Measurements from ENCODE around the gene EN2.

EN2 gene

DNA sequence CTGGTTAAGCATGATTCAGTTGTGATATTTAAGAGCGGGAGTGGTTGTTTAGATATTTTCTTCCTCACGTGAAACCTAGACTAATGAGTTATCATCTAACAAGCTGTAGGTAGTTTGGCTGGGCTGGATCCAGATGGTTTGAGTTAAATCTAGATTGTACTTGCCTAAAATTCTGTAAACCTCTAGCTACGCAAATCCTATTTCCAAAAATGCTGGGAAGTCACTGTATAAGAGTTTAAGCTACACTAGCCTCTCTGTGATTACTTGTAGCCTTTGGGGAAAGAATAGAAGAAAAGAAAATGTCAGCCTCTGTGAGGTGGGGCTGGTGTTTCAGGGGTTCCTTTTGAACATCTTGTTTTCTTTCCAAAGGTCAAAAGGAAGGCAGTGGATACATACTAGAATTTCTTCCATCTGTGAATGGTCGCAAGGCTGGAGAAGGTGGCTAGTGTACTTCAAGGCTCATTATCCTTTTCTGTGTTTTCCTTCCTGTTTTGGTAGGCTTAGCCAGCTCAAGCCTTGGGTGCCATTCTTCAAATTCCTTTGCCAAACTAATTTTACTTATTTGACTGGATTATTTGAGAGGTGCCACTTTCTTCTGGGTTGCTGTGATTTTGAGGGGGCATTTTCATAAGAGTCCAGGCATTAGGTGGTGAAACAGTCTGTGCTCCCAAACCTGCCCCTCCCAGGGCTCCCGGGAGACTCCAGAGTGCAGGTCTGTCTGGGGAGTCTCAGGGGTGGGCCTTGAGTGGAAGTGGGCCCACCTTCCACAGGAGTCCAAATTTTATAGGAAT, 5.2 kb upstream of the EN2 start:
- Histone ChIP-seq H3K27me3 (ENCODE audit: control insufficient read depth, insufficient read depth, low read length) (peaks cover 98% of the 10 kb centered on the region), H3K9ac (ENCODE audit: low read depth, low read length) (no peak overlapping the region), H3K9me3 (ENCODE audit: control insufficient read depth, insufficient read depth, low read length) (no peaks in the 10 kb centered on the region), H3K27ac (ENCODE audit: low read depth, low read length) (no peak overlapping the region), H3K4me3 (ENCODE audit: low read depth, low read length) (no peak overlapping the region), H3K36me3 (ENCODE audit: control insufficient read depth, insufficient read depth, low read length) (no peaks in the 10 kb centered on the region), H3K4me1 (ENCODE audit: control insufficient read depth, insufficient read depth, low read length) (peaks cover 20% of the 10 kb centered on the region; the same call in 1 of the 2 replicates)

DNA sequence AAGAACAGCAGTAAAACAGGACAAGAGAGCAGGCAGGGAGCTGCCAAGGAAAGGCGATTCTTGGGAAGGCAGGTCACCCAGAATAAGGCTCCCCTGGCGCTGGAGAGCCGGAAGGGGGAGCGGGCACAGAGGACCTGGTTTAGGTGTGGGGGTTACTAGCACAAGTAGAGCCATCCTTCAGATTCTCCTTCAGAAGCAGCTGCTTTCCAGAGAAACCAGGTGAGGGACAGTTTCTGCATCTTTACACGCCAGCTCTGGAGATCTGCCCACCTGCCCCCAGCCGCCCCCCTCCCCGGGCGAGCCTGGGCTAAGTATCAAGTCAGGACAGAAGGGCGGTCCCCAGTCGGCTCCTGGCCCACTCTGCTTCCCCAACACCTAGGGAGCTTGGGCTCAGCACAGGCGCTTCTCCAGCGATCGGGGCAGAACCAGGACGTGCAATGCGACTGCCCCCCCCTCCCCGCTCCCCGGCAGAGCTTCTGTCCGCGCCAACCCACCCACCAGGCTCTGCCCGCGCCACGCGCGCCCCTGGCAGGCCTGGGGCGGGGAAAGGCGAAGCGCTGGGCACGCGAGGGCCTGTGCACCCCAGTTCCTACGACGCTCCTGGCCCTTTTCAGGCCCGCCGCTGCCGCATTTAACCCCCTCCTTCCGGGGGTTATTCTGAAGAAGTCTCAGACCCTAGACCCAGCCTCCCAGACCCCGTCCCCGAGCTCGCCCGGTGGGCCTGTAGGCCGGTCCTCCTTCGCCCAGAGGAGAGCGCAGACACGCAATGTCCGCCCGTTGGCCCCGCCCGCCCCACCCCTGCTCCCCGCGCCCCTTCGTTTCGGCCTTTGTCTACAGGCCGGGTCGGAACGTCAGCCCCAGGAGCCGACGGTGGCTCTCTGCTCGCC, 4.4 kb upstream of the EN2 start:
- Histone ChIP-seq H3K9me3 (ENCODE audit: control insufficient read depth, insufficient read depth, low read length) (no peaks in the 10 kb centered on the region), H3K4me3 (ENCODE audit: low read depth, low read length) (no peak overlapping the region), H3K4me1 (ENCODE audit: control insufficient read depth, insufficient read depth, low read length) (peaks cover 16% of the 10 kb centered on the region; the same call in 1 of the 2 replicates), H3K36me3 (ENCODE audit: control insufficient read depth, insufficient read depth, low read length) (no peaks in the 10 kb centered on the region), H3K27ac (ENCODE audit: low read depth, low read length) (no peak overlapping the region), H3K9ac (ENCODE audit: low read depth, low read length) (no peak overlapping the region), H3K27me3 (ENCODE audit: control insufficient read depth, insufficient read depth, low read length) (peaks cover 98% of the 10 kb centered on the region)

DNA sequence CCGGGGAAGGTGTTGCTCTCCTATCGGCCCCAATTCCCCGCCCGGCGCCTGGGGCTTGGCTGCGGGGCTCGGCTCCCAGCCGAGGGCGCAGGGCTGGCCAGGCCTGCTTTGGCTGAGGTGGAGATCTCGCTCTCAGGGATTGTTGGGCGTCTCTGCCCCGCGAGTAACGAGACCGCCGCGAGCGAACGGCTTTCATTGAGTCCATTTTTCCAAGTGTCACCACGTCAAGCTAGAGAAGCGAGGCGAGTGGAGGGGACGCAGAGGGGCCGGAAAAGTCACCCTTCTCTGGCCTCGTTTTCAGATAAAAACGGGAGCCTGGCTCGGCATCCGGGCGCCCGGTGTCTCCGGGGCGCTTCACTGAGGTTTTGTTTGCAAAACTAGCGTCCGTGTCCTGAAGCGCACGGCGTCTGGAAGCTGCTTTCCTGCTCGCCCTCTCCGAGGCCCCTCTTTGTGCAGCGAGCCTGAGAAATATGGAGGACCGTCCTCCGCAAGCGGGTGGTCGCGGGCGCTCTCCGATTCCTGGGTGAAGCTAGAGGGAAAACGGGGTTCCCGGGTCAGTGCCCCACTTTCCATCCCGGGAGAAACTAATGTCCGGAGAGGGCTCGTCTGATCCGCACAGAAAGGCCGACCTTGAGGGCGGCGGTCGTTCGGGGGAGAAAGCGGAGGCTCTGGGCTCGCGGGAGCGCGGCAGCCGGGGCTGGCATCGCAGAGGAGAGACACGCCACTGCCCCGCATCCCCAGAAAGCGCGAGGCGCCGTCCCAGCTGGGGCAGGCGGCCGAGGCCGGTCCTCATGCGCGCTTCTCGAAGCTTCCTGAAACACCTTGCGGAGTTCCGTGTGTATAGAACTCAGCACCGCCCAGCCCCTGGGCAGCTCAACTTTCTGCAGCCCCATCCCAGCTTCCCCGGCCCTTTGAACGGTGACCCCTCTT, 3.5 kb upstream of the EN2 start:
- peaks cover 12% of the 10 kb centered on the region for H3K4me1 ChIP-seq (ENCODE audit: control insufficient read depth, insufficient read depth, low read length)
- H3K9me3 ChIP-seq (ENCODE audit: control insufficient read depth, insufficient read depth, low read length) = no peaks in the 10 kb centered on the region
- peaks cover 98% of the 10 kb centered on the region for H3K27me3 ChIP-seq (ENCODE audit: control insufficient read depth, insufficient read depth, low read length)
- no peak overlapping the region for H3K27ac ChIP-seq (ENCODE audit: low read depth, low read length)
- H3K9ac ChIP-seq (ENCODE audit: low read depth, low read length) = no peak overlapping the region
- no peak overlapping the region for H3K4me3 ChIP-seq (ENCODE audit: low read depth, low read length)
- no peaks in the 10 kb centered on the region for H3K36me3 ChIP-seq (ENCODE audit: control insufficient read depth, insufficient read depth, low read length)

DNA sequence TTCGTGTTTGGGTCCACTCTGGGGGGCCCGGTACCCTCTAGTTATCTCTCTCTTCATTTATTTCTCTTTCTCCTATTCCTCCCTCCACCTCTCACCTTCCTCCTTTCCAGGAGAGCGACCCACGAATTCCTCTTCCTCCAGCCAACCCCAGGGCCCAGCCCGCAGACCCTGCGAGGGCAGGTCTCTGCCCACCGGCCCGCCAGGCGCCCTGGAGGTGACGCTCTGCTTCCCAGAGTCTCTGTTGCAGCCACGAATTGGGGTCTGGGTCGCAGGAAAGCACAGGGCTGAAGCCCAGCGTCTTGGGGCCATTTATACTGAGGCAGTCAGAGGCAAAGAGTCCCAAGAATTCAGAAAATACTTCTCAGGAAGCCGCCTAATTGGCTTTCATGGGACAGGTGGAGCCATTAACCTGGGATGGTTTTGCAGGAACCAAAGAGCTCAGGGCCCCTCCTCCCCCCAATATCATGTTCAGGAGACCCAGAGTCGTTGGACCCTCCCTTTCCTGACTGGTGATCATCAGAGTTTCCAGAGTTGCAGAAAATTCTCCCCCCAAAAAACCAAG, 2.7 kb upstream of the EN2 start:
- no peaks in the 10 kb centered on the region for H3K36me3 ChIP-seq (ENCODE audit: control insufficient read depth, insufficient read depth, low read length)
- H3K4me1 ChIP-seq (ENCODE audit: control insufficient read depth, insufficient read depth, low read length) = peaks cover 10% of the 10 kb centered on the region
- no peak overlapping the region for H3K4me3 ChIP-seq (ENCODE audit: low read depth, low read length)
- no peak overlapping the region for H3K27ac ChIP-seq (ENCODE audit: low read depth, low read length)
- peaks cover 98% of the 10 kb centered on the region for H3K27me3 ChIP-seq (ENCODE audit: control insufficient read depth, insufficient read depth, low read length)
- H3K9me3 ChIP-seq (ENCODE audit: control insufficient read depth, insufficient read depth, low read length) = no peaks in the 10 kb centered on the region
- H3K9ac ChIP-seq (ENCODE audit: low read depth, low read length) = no peak overlapping the region

DNA sequence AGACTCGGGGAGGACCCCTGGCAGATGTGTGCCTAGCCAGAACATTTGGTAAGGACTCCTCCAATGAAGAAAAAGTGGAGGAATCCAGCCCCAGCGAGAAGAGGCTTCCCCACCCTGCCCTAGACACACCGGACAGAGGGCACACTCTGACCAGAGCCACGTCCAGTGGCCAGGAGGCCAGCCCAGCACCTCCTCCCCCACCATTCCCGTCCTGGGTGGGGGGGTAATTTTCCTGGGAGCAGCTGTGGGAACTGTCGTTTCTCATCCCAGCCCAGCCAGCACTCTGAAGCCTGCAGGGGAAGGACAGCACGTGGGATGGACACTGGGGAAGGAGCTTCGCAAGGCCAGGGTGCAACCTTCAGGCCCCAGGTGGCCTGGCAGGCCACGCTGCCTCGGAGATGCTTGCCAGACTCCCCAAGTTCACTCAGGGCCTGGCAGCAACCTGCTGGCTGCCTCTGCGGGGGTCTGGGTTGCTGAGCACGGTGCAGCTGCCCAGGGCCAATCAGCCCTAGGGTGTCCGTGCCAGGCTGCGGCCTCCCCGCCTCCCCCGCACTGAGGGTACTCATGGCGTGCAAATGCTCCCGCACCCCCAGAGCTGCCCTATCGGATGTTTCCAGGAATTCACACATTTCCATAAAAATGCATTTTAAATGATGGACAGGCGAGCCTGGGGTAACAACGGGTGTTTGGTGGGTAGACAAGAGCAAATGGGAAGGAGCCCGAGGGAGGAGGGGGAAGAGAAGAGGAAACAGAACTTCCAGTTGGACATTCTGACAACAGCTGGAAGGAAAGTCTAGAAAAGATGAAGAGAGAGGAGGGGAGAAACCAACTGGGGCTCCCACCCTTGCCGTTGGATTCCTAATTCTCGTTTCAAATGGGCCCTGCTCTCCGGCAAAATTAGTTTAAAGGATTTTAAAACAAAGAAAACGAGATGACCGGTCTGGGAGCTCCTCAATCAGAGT, 1.9 kb upstream of the EN2 start:
- H3K36me3 ChIP-seq (ENCODE audit: control insufficient read depth, insufficient read depth, low read length) = no peaks in the 10 kb centered on the region

GRCh38 chr7:155456738-155457543, 988 bp upstream of the EN2 start:
- H3K4me3 ChIP-seq (ENCODE audit: low read depth, low read length) = no peak overlapping the region; the same call in 1 of the 2 replicates
- H3K4me1 ChIP-seq (ENCODE audit: control insufficient read depth, insufficient read depth, low read length) = peaks cover 8% of the 10 kb centered on the region
- H3K27me3 ChIP-seq (ENCODE audit: control insufficient read depth, insufficient read depth, low read length) = peaks cover 98% of the 10 kb centered on the region
- no peaks in the 10 kb centered on the region for H3K36me3 ChIP-seq (ENCODE audit: control insufficient read depth, insufficient read depth, low read length)
- H3K9me3 ChIP-seq (ENCODE audit: control insufficient read depth, insufficient read depth, low read length) = no peaks in the 10 kb centered on the region
- no peak overlapping the region for H3K27ac ChIP-seq (ENCODE audit: low read depth, low read length)
- H3K9ac ChIP-seq (ENCODE audit: low read depth, low read length) = no peak overlapping the region

More for the DNA sequence above, 1.9 kb upstream of the EN2 start:
- no peak overlapping the region for H3K27ac ChIP-seq (ENCODE audit: low read depth, low read length)
- peaks cover 8% of the 10 kb centered on the region for H3K4me1 ChIP-seq (ENCODE audit: control insufficient read depth, insufficient read depth, low read length)
- peaks cover 98% of the 10 kb centered on the region for H3K27me3 ChIP-seq (ENCODE audit: control insufficient read depth, insufficient read depth, low read length)
- H3K4me3 ChIP-seq (ENCODE audit: low read depth, low read length) = no peak overlapping the region
- H3K9me3 ChIP-seq (ENCODE audit: control insufficient read depth, insufficient read depth, low read length) = no peaks in the 10 kb centered on the region
- H3K9ac ChIP-seq (ENCODE audit: low read depth, low read length) = no peak overlapping the region

- Histone ChIP-seq H3K9ac (ENCODE audit: low read depth, low read length) (no peak overlapping the region), H3K9me3 (ENCODE audit: control insufficient read depth, insufficient read depth, low read length) (no peaks in the 10 kb centered on the region), H3K36me3 (ENCODE audit: control insufficient read depth, insufficient read depth, low read length) (no peaks in the 10 kb centered on the region), H3K27ac (ENCODE audit: low read depth, low read length) (no peak overlapping the region), H3K27me3 (ENCODE audit: control insufficient read depth, insufficient read depth, low read length) (peaks cover 98% of the 10 kb centered on the region), H3K4me3 (ENCODE audit: low read depth, low read length) (no peak overlapping the region; the same call in 1 of the 2 replicates), H3K4me1 (ENCODE audit: control insufficient read depth, insufficient read depth, low read length) (peaks cover 8% of the 10 kb centered on the region)
Measured at GRCh38 chr7:155457544-155458110, 302 bp upstream of the EN2 start.

DNA sequence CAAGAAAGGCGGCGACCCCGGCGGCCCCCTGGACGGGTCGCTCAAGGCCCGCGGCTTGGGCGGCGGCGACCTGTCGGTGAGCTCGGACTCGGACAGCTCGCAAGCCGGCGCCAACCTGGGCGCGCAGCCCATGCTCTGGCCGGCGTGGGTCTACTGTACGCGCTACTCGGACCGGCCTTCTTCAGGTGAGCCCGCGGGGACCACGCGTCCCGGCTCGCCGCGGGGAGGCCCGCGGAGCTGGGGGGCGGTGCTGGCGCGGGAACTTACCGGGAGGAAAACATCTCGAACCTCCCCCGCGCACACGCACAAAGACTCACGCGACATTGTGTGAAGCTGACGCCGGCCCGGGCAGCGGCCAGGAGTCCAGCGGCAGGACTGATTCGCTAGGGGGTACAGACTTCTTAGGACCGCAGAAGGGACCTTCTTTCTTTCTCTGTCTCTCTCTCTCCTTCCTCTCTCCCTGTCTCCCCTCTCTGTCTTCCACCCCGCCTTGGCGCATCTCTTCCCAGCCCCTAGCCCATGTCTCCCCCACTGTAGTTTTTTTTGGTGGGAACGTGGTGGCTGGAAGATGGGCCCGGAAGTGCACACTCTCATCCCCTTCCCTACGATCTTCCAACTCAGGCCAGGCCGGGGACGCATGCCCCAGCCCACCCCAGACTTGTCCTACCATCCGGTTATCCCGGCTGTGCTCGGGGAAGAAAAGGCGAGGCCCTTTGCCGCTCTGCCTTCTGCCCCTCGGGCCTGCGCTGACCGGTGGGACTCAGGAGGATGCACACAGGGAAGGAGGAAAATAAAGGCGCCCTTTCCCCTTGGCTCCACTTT, 1.2 kb downstream of the EN2 start:
- no peaks in the 10 kb centered on the region for H3K9me3 ChIP-seq (ENCODE audit: control insufficient read depth, insufficient read depth, low read length)
- H3K4me3 ChIP-seq (ENCODE audit: low read depth, low read length) = no peak overlapping the region
- no peak overlapping the region for H3K27ac ChIP-seq (ENCODE audit: low read depth, low read length)
- peaks cover 8% of the 10 kb centered on the region for H3K4me1 ChIP-seq (ENCODE audit: control insufficient read depth, insufficient read depth, low read length)
- H3K27me3 ChIP-seq (ENCODE audit: control insufficient read depth, insufficient read depth, low read length) = peaks cover 98% of the 10 kb centered on the region
- H3K9ac ChIP-seq (ENCODE audit: low read depth, low read length) = no peak overlapping the region
- H3K36me3 ChIP-seq (ENCODE audit: control insufficient read depth, insufficient read depth, low read length) = no peaks in the 10 kb centered on the region

Data from HUES48 (cell line).